Gastroesophageal sphincter (tissue), 3 donors: ENCODE data around the gene ST7.

ENCODE experiments used
- CTCF ChIP-seq, 4 experiments: fragments of 200-600 bp in 2 of 4; fragments of 450-650 bp in 2 of 4; sonication (generic) in 1 of 4; IDR thresholded peaks; one replicate each; pipeline ENCODE4 v1.5.1; 2017 to 2019; ENCODE audit warnings: antibody characterized with exemption in 4 of 4, mild to moderate bottlenecking in 2 of 4, moderate library complexity in 2 of 4
- POLR2A ChIP-seq, 2 donors: fragments of 450-650 bp; IDR thresholded peaks; one replicate each; pipeline ENCODE4 v1.6.1; 2017; ENCODE audit warnings: antibody characterized with exemption in 2 of 2, mild to moderate bottlenecking in 2 of 2, moderate library complexity in 1 of 2

GRCh38 chr7:117179701-117180100 is 226.4 kb downstream of the ST7 start:
- no peak for TF ChIP-seq CTCF (IDR thresholded peaks at IDR 0.05)
- no peak for TF ChIP-seq POLR2A (IDR thresholded peaks at IDR 0.05)
